NCI-H2227 treated with DMSO at 0.1 percent for 48 hours (cell line): Measurements from ENCODE around the gene GP5.

Source experiments
- DNase-seq: peaks from one replicate; lab custom pipeline; 2025; lab: John Stamatoyannopoulos, UW

GP5 gene

DNA sequence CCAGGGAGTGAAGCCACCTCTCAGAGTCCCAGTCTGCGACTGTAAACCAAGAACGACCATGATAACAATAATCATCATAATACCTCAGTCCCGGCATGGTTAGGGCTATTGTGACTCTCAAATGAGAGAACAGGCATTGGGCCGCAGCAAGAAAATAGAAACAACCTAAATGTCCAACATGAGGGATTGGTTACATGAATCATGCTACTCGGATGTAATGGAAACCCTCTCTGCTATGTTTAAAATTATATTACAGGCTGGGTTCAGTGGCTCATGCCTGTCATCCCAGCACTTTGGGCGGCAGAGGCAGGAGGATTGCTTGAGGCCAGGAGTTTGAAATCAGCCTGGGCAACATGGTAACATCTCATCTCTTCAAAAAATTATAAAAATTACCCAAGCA lies 50.7 kb downstream of the GP5 start:
- DNase-seq, result no peak

DNA sequence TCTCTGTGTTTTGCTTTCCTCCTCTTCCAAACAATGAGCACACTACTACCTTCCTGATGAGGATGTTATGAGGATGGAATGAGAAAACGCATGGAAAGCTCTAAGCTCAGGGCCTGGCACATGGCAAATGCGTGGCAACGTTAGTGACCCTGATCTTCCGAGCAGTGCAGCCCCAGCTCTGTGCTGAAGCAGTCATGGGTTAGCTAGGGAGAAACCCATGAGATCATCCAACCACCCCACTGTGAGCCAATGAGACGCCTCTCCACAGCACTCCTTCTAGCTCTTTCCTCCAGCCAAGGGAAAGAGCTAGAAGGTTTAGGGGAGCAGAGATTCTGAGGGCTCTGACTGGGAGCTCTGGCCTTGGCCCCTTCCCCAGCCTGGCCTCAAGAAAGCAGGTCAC lies 52.4 kb downstream of the GP5 start:
- no peak for DNase-seq

DNA sequence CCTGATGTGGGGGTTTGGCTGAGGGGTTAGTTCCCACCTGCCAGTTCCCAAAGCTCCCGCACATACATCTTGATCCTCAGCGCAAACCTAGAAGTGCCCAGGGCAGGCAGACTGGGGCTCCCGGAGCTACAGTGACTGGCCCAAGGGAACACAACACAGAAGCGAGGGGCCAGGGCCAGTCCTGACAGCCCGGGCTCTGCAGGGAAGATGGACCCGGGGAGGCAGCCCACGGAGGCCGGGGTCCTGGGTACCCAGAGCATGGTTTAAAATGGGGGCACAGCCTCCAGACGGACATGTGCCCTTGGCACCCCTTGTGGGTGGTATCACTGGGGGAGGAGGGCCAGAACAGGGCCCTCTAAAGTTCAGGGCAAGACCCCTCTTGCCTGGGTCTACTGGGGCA lies 53.0 kb downstream of the GP5 start:
- DNase-seq, result no peak
